Progenitor cell of endocrine pancreas (in vitro differentiated cells): Measurements from ENCODE around the gene CRYBA2. TPM values are rescaled to one million over a fixed set of nuclear protein-coding genes. Genes with fewer than 3 reads are reported as not detected.

Experiments
- DNase-seq: peaks from one replicate; pipeline ENCODE4 v3.0.0; 2021; ENCODE audit warnings: low spot score; ENCODE audit not compliant: unreplicated experiment
- H3K27ac Mint-ChIP-seq: 2 replicates; pipeline ENCODE4 v1.8.0; 2021; ENCODE audit warnings: mild to moderate bottlenecking, moderate library complexity, mixed read lengths
- H3K27me3 Mint-ChIP-seq: 2 replicates; pipeline ENCODE4 v1.8.0; 2021; ENCODE audit warnings: mixed read lengths
- H3K36me3 Mint-ChIP-seq: 2 replicates; pipeline ENCODE4 v1.8.0; 2022; ENCODE audit warnings: mixed read lengths; ENCODE audit not compliant: insufficient read depth
- H3K4me1 Mint-ChIP-seq: 2 replicates; pipeline ENCODE4 v1.8.0; 2021; ENCODE audit warnings: low read depth, mixed read lengths
- H3K4me3 Mint-ChIP-seq: 2 replicates; pipeline ENCODE4 v1.8.0; 2021; ENCODE audit warnings: low read depth, mild to moderate bottlenecking, moderate library complexity, mixed read lengths
- H3K9me3 Mint-ChIP-seq: 2 replicates; pipeline ENCODE4 v1.8.0; 2021; ENCODE audit warnings: low read depth, mixed read lengths
- total RNA-seq: library from RNA; stranded (reverse); gene quantifications from 2 replicates; pipeline ENCODE4 v1.2.1, GENCODE V29; 2021
- TF ChIP-seq, protein P1 (sequence below): fragments of 200-600 bp; sonication (generic); IDR thresholded peaks from one replicate; pipeline ENCODE4 v1.5.0; 2021; ENCODE audit warnings: antibody characterized with exemption, mild to moderate bottlenecking; ENCODE audit not compliant: unreplicated experiment

CRYBA2 gene
- total RNA-seq, 1 donor from 2014 or later: 30.1 TPM

GRCh38 chr2:219030177-219030940 is 37.1 kb upstream of the CRYBA2 start:
- TF ChIP-seq, protein P1, sequence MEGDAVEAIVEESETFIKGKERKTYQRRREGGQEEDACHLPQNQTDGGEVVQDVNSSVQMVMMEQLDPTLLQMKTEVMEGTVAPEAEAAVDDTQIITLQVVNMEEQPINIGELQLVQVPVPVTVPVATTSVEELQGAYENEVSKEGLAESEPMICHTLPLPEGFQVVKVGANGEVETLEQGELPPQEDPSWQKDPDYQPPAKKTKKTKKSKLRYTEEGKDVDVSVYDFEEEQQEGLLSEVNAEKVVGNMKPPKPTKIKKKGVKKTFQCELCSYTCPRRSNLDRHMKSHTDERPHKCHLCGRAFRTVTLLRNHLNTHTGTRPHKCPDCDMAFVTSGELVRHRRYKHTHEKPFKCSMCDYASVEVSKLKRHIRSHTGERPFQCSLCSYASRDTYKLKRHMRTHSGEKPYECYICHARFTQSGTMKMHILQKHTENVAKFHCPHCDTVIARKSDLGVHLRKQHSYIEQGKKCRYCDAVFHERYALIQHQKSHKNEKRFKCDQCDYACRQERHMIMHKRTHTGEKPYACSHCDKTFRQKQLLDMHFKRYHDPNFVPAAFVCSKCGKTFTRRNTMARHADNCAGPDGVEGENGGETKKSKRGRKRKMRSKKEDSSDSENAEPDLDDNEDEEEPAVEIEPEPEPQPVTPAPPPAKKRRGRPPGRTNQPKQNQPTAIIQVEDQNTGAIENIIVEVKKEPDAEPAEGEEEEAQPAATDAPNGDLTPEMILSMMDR: no peak
- no peaks in the 10 kb centered on the region for H3K4me1 Mint-ChIP-seq
- H3K36me3 Mint-ChIP-seq: no peaks in the 10 kb centered on the region
- no peak overlapping the region for H3K4me3 Mint-ChIP-seq
- H3K27ac Mint-ChIP-seq: no peak overlapping the region
- no peaks in the 10 kb centered on the region for H3K9me3 Mint-ChIP-seq
- DNase-seq: no peak
- H3K27me3 Mint-ChIP-seq: peaks cover 59% of the 10 kb centered on the region

DNA sequence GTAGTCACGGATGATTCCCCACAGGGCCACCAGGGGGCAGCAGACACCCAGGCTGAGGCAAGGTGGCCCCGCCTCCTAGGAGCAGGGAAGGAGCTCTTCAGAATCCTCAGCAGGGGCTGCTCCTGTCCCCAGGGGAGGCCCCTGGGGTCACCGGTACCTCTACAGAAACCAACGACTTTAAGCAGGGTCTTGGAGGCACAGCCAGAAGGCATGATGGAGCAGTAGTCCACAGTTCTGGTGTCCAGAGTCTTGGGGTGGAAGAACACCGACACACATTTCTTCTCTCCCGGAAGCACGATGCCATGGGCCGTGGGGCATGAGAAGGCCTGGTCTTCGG is 36.6 kb upstream of the CRYBA2 start:
- TF ChIP-seq, protein P1: peak; percentile 99
- no peak overlapping the region for H3K4me3 Mint-ChIP-seq
- peak; percentile 80 for DNase-seq

GRCh38 chr2:219028996-219029828 is 36.0 kb upstream of the CRYBA2 start:
- Mint-ChIP-seq H3K36me3 (no peaks in the 10 kb centered on the region), H3K4me3 (no peak overlapping the region), H3K4me1 (no peaks in the 10 kb centered on the region), H3K27me3 (peaks cover 53% of the 10 kb centered on the region), H3K9me3 (no peaks in the 10 kb centered on the region), H3K27ac (no peak overlapping the region)
- TF ChIP-seq, protein P1: no peak
- no peak for DNase-seq

More for the DNA sequence above, 36.6 kb upstream of the CRYBA2 start:
- H3K9me3 Mint-ChIP-seq: no peaks in the 10 kb centered on the region
- H3K27ac Mint-ChIP-seq: no peak overlapping the region
- H3K27me3 Mint-ChIP-seq: peaks cover 59% of the 10 kb centered on the region
- no peaks in the 10 kb centered on the region for H3K36me3 Mint-ChIP-seq
- H3K4me1 Mint-ChIP-seq: no peaks in the 10 kb centered on the region

GRCh38 chr2:219028141-219028540 is 34.9 kb upstream of the CRYBA2 start:
- H3K27ac Mint-ChIP-seq: no peak overlapping the region
- TF ChIP-seq, protein P1: no peak
- H3K4me1 Mint-ChIP-seq: no peaks in the 10 kb centered on the region
- no peaks in the 10 kb centered on the region for H3K36me3 Mint-ChIP-seq
- no peak for DNase-seq
- H3K9me3 Mint-ChIP-seq: no peaks in the 10 kb centered on the region
- H3K4me3 Mint-ChIP-seq: no peak overlapping the region
- peaks cover 48% of the 10 kb centered on the region for H3K27me3 Mint-ChIP-seq

- no peaks in the 10 kb centered on the region for H3K4me1 Mint-ChIP-seq
- no peak overlapping the region for H3K4me3 Mint-ChIP-seq
- H3K36me3 Mint-ChIP-seq: no peaks in the 10 kb centered on the region
- H3K9me3 Mint-ChIP-seq: no peaks in the 10 kb centered on the region
- no peak overlapping the region for H3K27ac Mint-ChIP-seq
- peaks cover 50% of the 10 kb centered on the region for H3K27me3 Mint-ChIP-seq
- TF ChIP-seq, protein P1: no peak
- no peak for DNase-seq
Measured at GRCh38 chr2:219027511-219028055, 34.4 kb upstream of the CRYBA2 start.
